SK-MEL-5 (cell line): ENCODE results near the gene ABHD13. TPM values are rescaled to one million over a fixed set of nuclear protein-coding genes. Genes with fewer than 3 reads are reported as not detected.
"Not testable (repeated sequence)": the region's sequence is repeated elsewhere in the genome, so short reads cannot be mapped to it uniquely, and the experiment has no call there.

Experiments
- DNase-seq: peaks from one replicate; pipeline ENCODE4 v3.0.0-alpha.2; 2016; ENCODE audit warnings: low read depth, low spot score
- in situ Hi-C: cut with HindIII; loops from 2 replicates; pipeline ENCODE4 v1.10.0; 2016; ENCODE audit warnings: low sequenced_read_pairs, high pct_unique_total_duplicates, low pct_unique_long_range_greater_than_20kb
- total RNA-seq: library from RNA; depleted of rRNA; stranded (reverse); fragments of >200 nt; shearing (Covaris generic); gene quantifications from 2 replicates; pipeline ENCODE4 v1.2.3, GENCODE V29; 2014

ABHD13 gene
- total RNA-seq, 1 experiment from 2014 or later = 9.6 TPM

- in situ Hi-C loops = no loop called here
- peak; percentile 91 for DNase-seq
Measured at GRCh38 chr13:108215436-108215835, 2.8 kb upstream of the ABHD13 start, which contains the start of gene LIG4. Gene LIG4 (minus strand): TSS chr13:108215536. CDS start chr13:108211268, 4,268 bp downstream.

- DNase-seq, in situ Hi-C loops: not testable (repeated sequence)
Measured at GRCh38 chr13:108217307-108218043, 717 bp upstream of the ABHD13 start.

- DNase-seq = no peak
- in situ Hi-C loops = no loop called here
Measured at GRCh38 chr13:108220041-108220440, 1.8 kb downstream of the ABHD13 start.

GRCh38 chr13:108223687-108224503, 5.7 kb downstream of the ABHD13 start:
- in situ Hi-C loops = no loop called here
- DNase-seq = no peak

- in situ Hi-C loops = no loop called here
- DNase-seq = no peak
Measured at GRCh38 chr13:108225440-108225839, 7.2 kb downstream of the ABHD13 start.

- no peak for DNase-seq
- in situ Hi-C loops = no loop called here
Measured at GRCh38 chr13:108226184-108226583, 8.0 kb downstream of the ABHD13 start.

- peak; percentile 59 for DNase-seq
- in situ Hi-C loops = no loop called here
Measured at GRCh38 chr13:108227651-108228272, 9.6 kb downstream of the ABHD13 start.

GRCh38 chr13:108230377-108230776, 12.2 kb downstream of the ABHD13 start:
- in situ Hi-C loops = no loop called here
- DNase-seq = no peak

- in situ Hi-C loops = no loop called here
- no peak for DNase-seq
Measured at GRCh38 chr13:108249150-108249549, 31.0 kb downstream of the ABHD13 start.

GRCh38 chr13:108257248-108257647, 39.1 kb downstream of the ABHD13 start:
- in situ Hi-C loops = no loop called here
- DNase-seq = no peak

- DNase-seq = no peak
- in situ Hi-C loops = no loop called here
Measured at GRCh38 chr13:108263621-108264355, 45.6 kb downstream of the ABHD13 start.

GRCh38 chr13:108266321-108266990, 48.3 kb downstream of the ABHD13 start:
- in situ Hi-C loops = no loop called here
- peak; percentile 38 for DNase-seq

GRCh38 chr13:108267347-108267746, 49.2 kb downstream of the ABHD13 start:
- in situ Hi-C loops = no loop called here
- DNase-seq = no peak

GRCh38 chr13:108267855-108268254, 49.7 kb downstream of the ABHD13 start:
- DNase-seq, in situ Hi-C loops: not testable (repeated sequence)

- in situ Hi-C loops = no loop called here
- DNase-seq = no peak
Measured at GRCh38 chr13:108268466-108269112, 50.4 kb downstream of the ABHD13 start.

GRCh38 chr13:108269601-108270328, 51.6 kb downstream of the ABHD13 start, which contains the start of gene TNFSF13B:
Gene TNFSF13B (plus strand): TSS chr13:108269718. CDS start chr13:108269896, 178 bp downstream.
- peak; percentile 30 for DNase-seq
- in situ Hi-C loops = no loop called here
